Measurements from ENCODE around the gene EYA4.

The EYA4 gene

DNA sequence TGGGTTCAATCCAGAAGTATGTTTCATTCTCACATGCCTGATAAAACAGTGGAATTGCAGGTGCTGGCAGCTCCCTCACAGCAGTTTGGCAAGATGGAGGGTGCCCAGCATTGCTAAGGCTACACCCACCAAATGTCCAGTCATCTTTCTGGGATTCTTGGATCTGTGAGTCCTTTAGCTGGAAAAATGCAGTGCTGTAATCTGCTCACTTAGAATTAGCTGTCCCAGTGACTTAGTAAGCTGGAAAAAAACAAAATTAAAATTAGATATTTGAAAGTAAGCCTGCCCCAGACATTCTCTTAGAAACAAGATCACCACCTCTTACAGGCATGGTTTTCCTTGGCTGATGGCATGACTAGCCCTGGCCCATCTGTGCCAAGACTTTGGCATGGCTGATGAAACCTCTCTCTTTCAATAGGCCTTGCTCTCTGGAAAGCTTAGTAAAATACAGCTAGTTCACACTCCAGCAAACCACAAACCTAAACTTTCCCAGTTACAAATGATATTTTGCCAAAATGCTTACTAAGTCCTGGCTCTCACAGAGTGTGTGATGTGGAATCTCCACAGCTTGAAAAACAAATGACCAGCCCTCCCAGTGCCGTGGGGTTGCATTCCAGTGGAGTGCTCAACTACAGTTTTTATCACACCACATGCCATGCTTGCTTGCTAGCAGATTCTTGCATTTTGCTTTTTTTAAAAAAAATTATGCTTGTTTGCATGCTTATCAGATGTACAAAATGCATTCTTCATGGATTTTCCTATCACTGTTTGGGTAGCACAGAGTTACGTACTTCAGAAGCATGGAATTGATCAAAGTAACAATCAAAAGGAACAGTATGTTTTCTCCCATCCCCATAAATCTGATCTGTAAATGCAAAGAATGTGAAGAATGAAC, 261.5 kb downstream of the EYA4 start:
- no peak for DNase-seq (ENCODE audit: extremely low read depth in 1 of 2, low read depth in 1 of 2)

GRCh38 chr6:133503336-133503729, 262.2 kb downstream of the EYA4 start:
- no peak for DNase-seq (ENCODE audit: extremely low read depth in 1 of 2, low read depth in 1 of 2)

DNA sequence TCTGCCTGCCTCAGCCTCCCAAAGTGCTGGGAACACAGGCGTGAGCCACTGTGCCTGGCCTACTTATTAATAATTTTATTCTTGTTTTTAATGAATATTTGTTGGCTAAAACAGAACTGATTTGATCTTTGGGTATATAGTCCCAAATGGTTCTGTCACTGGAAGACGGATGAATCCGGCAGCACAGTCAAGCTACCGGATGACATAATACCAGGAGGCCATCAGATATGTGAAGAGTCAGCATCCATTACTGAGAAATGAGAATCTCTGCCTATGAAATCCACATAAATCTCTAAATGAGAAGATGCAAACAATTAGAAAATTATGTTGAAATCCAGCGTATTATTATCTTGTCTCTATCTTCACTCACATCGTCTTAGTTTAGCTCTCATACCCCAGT, 263.0 kb downstream of the EYA4 start:
- DNase-seq (ENCODE audit: extremely low read depth in 1 of 2, low read depth in 1 of 2), result no peak

DNA sequence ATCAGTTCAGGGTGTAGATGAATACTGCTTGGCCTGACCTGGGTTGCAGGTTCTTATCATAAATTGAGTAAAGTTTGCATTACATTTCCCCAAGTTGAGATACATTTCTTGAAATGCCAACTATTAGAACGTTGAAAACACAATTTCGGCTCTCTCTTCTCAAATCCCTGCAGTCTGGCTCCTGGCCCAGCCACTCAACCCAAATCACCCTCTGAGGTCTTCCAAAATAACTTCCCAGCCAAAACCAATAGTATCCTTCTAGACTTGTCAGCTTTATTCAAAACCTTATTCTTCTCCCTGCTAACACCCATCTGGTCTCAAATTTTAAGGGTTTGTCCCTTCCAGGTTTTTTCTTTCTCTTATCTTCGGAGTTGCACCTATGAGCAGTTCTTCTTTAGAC, 263.6 kb downstream of the EYA4 start:
- DNase-seq (ENCODE audit: extremely low read depth in 1 of 2, low read depth in 1 of 2), result no peak

GRCh38 chr6:133505681-133506080, 264.5 kb downstream of the EYA4 start:
- DNase-seq (ENCODE audit: extremely low read depth in 1 of 2, low read depth in 1 of 2), result no peak

GRCh38 chr6:133512410-133513016, 271.4 kb downstream of the EYA4 start:
- no peak for DNase-seq (ENCODE audit: extremely low read depth in 1 of 2, low read depth in 1 of 2)

DNA sequence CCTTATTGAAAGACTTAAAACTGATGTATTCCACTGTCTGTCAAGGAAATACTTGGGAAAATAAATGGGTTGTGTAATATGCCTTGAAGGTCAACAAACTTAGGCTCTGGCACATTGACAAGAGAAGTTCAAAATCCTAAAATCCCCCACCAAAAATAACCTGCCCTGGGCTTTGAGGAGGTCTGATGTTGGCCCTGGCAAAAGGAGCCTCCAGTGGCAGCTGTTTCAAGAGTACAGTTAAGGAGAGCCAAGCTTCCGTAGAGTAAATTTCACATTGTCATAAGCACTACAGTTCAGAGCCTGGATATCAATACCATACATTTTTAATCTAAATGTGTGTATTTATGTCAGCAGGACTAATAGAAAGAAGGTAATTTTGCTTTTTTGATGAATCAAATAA, 282.7 kb downstream of the EYA4 start:
- no peak for DNase-seq (ENCODE audit: extremely low read depth in 1 of 2, low read depth in 1 of 2)

GRCh38 chr6:133526436-133526835, 285.3 kb downstream of the EYA4 start:
- no peak for DNase-seq (ENCODE audit: extremely low read depth in 1 of 2, low read depth in 1 of 2)

DNA sequence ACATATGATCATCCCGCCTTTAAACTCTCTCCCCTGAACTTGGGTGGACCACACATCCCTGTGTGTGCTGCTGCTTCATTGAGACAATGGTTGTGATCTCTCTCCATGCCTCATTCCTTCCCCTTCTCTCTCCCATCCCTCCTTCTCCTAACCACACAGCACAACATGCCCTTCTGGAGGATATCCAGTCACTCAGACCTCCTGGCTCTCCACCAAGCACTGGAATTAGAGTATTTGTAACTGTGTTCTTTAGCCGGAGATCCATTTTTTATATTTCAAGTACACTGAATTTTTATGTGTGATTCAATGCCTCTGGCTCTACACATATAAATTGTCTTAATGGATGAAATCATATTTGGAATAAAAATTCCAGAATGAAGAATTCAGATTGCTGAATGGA, 287.4 kb downstream of the EYA4 start:
- no peak for DNase-seq (ENCODE audit: extremely low read depth in 1 of 2, low read depth in 1 of 2)

- DNase-seq (ENCODE audit: extremely low read depth in 1 of 2, low read depth in 1 of 2), result no peak
These were observed 291.8 kb downstream of the EYA4 start for GRCh38 chr6:133532908-133533307.

- DNase-seq (ENCODE audit: extremely low read depth in 1 of 2, low read depth in 1 of 2), result no peak
These were observed 298.5 kb downstream of the EYA4 start for GRCh38 chr6:133539502-133540259.

DNA sequence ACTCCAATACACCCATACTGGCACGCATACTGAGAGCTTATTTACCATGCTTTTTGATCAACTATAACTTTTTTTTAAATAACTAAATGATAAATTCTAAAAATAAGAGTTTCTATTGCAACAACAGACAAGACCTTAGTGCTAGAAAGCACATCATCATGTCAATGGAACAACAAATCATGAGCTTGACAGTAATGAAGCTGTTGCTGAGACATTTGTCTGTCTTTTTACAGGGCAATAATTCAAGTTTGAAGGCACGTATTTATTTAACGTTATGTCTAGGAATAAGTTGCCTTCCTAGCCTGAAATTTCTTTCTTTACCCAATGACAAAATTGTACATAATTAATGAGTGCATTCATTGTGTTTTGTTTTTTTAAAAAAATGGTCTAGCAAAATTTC, 299.2 kb downstream of the EYA4 start:
- no peak for DNase-seq (ENCODE audit: extremely low read depth in 1 of 2, low read depth in 1 of 2)

DNA sequence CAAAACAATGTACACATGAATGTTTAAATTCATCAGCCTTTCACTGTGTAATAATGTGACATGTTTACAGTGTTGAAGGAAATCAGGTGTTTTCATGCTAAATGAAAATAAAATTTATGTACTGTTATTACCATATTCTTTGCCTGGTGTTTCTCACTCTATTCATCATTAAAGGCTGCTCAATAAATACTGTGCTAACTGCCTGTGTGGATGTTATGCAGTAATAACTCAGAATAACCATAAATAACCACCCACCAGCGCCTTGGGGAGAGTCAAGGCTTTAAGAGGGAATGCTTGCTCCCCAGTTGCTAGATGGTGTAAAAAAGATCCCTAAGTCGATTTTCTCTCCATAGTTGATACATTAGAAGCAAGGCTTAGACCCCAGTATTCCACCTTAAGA, 299.9 kb downstream of the EYA4 start:
- no peak for DNase-seq (ENCODE audit: extremely low read depth in 1 of 2, low read depth in 1 of 2)

- no peak for DNase-seq (ENCODE audit: extremely low read depth in 1 of 2, low read depth in 1 of 2)
These were observed 301.1 kb downstream of the EYA4 start for GRCh38 chr6:133542056-133542821.

GRCh38 chr6:133544419-133544818, 303.3 kb downstream of the EYA4 start:
- DNase-seq (ENCODE audit: extremely low read depth in 1 of 2, low read depth in 1 of 2), result no peak

GRCh38 chr6:133546098-133546497, 304.9 kb downstream of the EYA4 start:
- DNase-seq (ENCODE audit: extremely low read depth in 1 of 2, low read depth in 1 of 2), result no peak

DNA sequence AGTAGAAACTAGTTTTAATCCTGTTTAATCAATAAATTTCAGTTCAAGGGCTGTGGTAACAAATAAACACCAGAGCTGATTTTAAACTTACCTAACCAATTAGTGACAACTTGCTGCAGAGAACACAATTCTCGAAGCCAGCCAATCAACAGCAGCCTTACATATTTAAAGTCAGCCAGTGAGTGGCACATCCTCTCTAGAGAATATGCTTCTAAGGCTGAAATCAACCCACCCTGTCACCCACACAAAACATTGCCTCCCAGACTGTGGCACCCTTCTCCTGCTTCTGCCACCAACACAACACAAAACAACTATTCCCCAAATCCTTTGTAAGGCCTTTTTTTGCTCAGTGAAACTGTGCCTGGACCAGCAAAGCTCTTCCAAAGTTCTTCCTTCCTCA, 306.0 kb downstream of the EYA4 start:
- DNase-seq (ENCODE audit: extremely low read depth in 1 of 2, low read depth in 1 of 2), result no peak

- no peak for DNase-seq (ENCODE audit: extremely low read depth in 1 of 2, low read depth in 1 of 2)
These were observed 307.4 kb downstream of the EYA4 start for GRCh38 chr6:133548423-133549159.

GRCh38 chr6:133549371-133549801, 308.2 kb downstream of the EYA4 start:
- DNase-seq (ENCODE audit: extremely low read depth in 1 of 2, low read depth in 1 of 2), result no peak

- no peak for DNase-seq (ENCODE audit: extremely low read depth in 1 of 2, low read depth in 1 of 2)
These were observed 308.9 kb downstream of the EYA4 start for GRCh38 chr6:133550026-133550425.
